Lung (tissue), 12 donors: ENCODE data around the gene ST6GALNAC3. TPM values are rescaled to one million over a fixed set of nuclear protein-coding genes. Genes with fewer than 3 reads are reported as not detected.

Experiments used
- ATAC-seq: fragments of 200-7000 bp; cut with Tn5 transposase; one replicate; pipeline ENCODE4 v1.9.1; 2020; ENCODE audit warnings: moderate number of reproducible peaks; ENCODE audit not compliant: insufficient read depth, low FRiP score
- DNase-seq, 3 donors: peaks; one replicate each; pipeline ENCODE4 v3.0.0-alpha.2; 2013 to 2017
- H3K27ac ChIP-seq, 2 donors: one replicate each; pipeline ENCODE4 v1.5.1; 2013; ENCODE audit warnings: mild to moderate bottlenecking in 2 of 2, moderate library complexity in 2 of 2, control low read depth in 1 of 2, inconsistent platforms in 1 of 2, low read depth in 1 of 2, low read length in 1 of 2
- H3K27me3 ChIP-seq, 3 donors: one replicate each; pipeline ENCODE4 v1.5.1; 2013; ENCODE audit warnings: low read length in 2 of 3; ENCODE audit not compliant: control insufficient read depth in 3 of 3, insufficient read depth in 3 of 3
- H3K36me3 ChIP-seq, 4 donors: one replicate each; pipeline ENCODE4 v1.5.1; 2013; ENCODE audit warnings: low read length in 4 of 4, mild to moderate bottlenecking in 1 of 4, moderate library complexity in 1 of 4; ENCODE audit not compliant: control insufficient read depth in 4 of 4, insufficient read depth in 4 of 4
- H3K4me1 ChIP-seq, 5 donors: one replicate each; pipeline ENCODE4 v1.5.1; 2013; ENCODE audit warnings: low read length in 5 of 5, mild to moderate bottlenecking in 2 of 5, moderate library complexity in 1 of 5; ENCODE audit not compliant: control insufficient read depth in 5 of 5, insufficient read depth in 5 of 5
- H3K4me3 ChIP-seq: one replicate; pipeline ENCODE4 v1.5.1; 2013; ENCODE audit warnings: mild to moderate bottlenecking, control low read depth, moderate library complexity
- H3K9ac ChIP-seq, 2 donors: one replicate each; pipeline ENCODE4 v1.5.1; 2013; ENCODE audit warnings: low read length in 2 of 2, control low read depth in 1 of 2; ENCODE audit not compliant: insufficient read depth in 1 of 2
- H3K9me3 ChIP-seq, 4 donors: one replicate each; pipeline ENCODE4 v1.5.1; 2013; ENCODE audit warnings: low read length in 3 of 4, mild to moderate bottlenecking in 1 of 4, moderate library complexity in 1 of 4; ENCODE audit not compliant: control insufficient read depth in 4 of 4, insufficient read depth in 3 of 4
- CTCF ChIP-seq: IDR thresholded peaks from 2 replicates; pipeline ENCODE4 v1.5.1; 2012; ENCODE audit warnings: mild to moderate bottlenecking; ENCODE audit errors: control extremely low read depth, extremely low read depth
- WGBS, 2 donors: extraction: QIAGEN DNeasy Blood & Tissue Kit; methylation state at CpG; one replicate each; pipeline ENCODE4 v1.1.7; 2013; 5-methylcytosine and 5-hydroxymethylcytosine counted together
- polyA plus RNA-seq, 2 donors: library from polyadenylated mRNA; stranded (reverse); fragments of 200-250 nt; gene quantifications; one replicate each; pipeline ENCODE4 v1.2.1, GENCODE V29; 2013
- total RNA-seq, 2 donors: library from RNA; depleted of rRNA in 1 of 2; stranded (reverse); fragments of >200 nt in 1 of 2; gene quantifications; one replicate each; pipeline ENCODE4 v1.2.1, GENCODE V29; 2014 to 2021
- donor health status: control.
- donor health status: control.
- donor health status: Bipolar disorder and iron deficiency.
- donor health status: healthy.
- donor health status: DM: yes; HTN: yes; CAD: no.

ST6GALNAC3 gene
- total and polyA plus RNA-seq, 4 donors: 2.7 to 17.9 (median 12.2) TPM

DNA sequence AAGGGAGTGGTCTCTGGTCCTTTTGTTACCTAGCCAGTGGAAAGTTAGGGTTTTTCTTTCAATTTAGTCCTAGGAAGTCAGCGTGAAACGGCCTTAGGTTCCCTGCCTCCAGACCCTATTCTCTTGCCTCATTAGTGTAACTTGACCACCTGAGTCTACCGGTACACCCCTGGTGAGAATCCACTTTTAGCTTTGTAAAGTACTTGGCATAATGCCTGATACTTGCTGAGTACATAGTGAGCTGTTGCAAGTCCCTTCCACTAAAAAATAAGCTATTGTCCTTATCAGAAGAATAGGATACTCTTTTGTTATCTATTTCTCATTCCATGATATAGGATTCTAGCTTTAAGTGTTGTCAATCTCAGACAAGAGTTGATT, 228.8 kb downstream of the ST6GALNAC3 start:
- H3K36me3 ChIP-seq: no peaks in the 10 kb centered on the region
- no peaks in the 10 kb centered on the region for H3K4me1 ChIP-seq
- H3K27me3 ChIP-seq: no peaks in the 10 kb centered on the region
- H3K27ac ChIP-seq: no peak overlapping the region
- TF ChIP-seq CTCF: no peak
- H3K9ac ChIP-seq: no peak overlapping the region
- H3K4me3 ChIP-seq: no peak overlapping the region
- 80 to 83% methylated on average over 3 of the region's 3 CpGs for WGBS, 2 donors
- DNase-seq (peak in 2 of 3 donors; percentile 26 to 70), ATAC-seq (no peak)
- no peaks in the 10 kb centered on the region for H3K9me3 ChIP-seq

GRCh38 chr1:76313304-76313703, 238.8 kb downstream of the ST6GALNAC3 start:
- WGBS, 2 donors: 94 to 96% methylated on average over 1 of the region's 1 CpG
- no peak for ATAC-seq
- no peak for DNase-seq
- no peaks in the 10 kb centered on the region for H3K36me3 ChIP-seq
- no peak for TF ChIP-seq CTCF
- no peak overlapping the region for H3K4me3 ChIP-seq
- H3K4me1 ChIP-seq: peaks cover 0 to 3% (median 2%) of the 10 kb centered on the region in 5 donors
- no peaks in the 10 kb centered on the region for H3K27me3 ChIP-seq
- no peaks in the 10 kb centered on the region for H3K9me3 ChIP-seq
- no peak overlapping the region for H3K27ac ChIP-seq
- no peak overlapping the region for H3K9ac ChIP-seq

GRCh38 chr1:76314730-76315129, 240.2 kb downstream of the ST6GALNAC3 start:
- DNase-seq: no peak
- Histone ChIP-seq H3K27me3 (no peaks in the 10 kb centered on the region), H3K36me3 (no peaks in the 10 kb centered on the region), H3K4me1 (peaks cover 0 to 8% (median 2%) of the 10 kb centered on the region in 5 donors), H3K9me3 (no peaks in the 10 kb centered on the region), H3K9ac (no peak overlapping the region), H3K4me3 (no peak overlapping the region), H3K27ac (no peak overlapping the region)
- no peak for ATAC-seq
- WGBS, 2 donors: 84 to 91% methylated on average over 2 of the region's 2 CpGs
- no peak for TF ChIP-seq CTCF

- Histone ChIP-seq H3K9me3 (no peaks in the 10 kb centered on the region), H3K4me1 (peaks cover 0 to 8% (median 2%) of the 10 kb centered on the region in 5 donors), H3K9ac (no peak overlapping the region), H3K27ac (no peak overlapping the region), H3K27me3 (no peaks in the 10 kb centered on the region), H3K4me3 (no peak overlapping the region), H3K36me3 (no peaks in the 10 kb centered on the region)
- 98 to 100% methylated on average over 2 of the region's 2 CpGs for WGBS, 2 donors
- DNase-seq: peak; percentile 51 to 85 (median 74)
- TF ChIP-seq CTCF: no peak
- no peak for ATAC-seq
These were observed 242.9 kb downstream of the ST6GALNAC3 start for GRCh38 chr1:76317299-76317900.
